ENCODE measurements around the gene WNT11.

DNA sequence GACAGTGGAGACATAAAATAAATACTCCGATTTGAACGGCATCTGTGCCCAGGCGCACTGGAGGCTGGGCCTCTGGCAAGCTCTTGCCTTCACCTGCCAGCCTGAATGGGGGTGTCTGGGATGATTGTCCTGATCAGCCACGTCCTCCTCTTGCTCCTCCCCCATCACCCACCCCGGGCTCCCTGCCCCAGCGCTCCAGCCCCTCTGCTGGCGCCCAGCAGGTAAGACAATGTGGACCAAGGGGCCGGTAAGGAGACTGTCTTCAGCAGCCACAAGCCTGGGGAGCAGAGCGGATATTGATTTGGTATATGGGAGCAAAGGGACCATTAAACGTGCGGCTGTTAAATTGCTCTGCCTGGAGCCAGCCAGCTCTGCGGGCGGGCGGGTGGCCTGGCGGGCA is 24.9 kb downstream of the WNT11 start:
- TF ChIP-seq SNAI2 (CRISPR knock-in tag; IDR thresholded peaks at IDR 0.05) = no peak
- TF ChIP-seq, protein P1, sequence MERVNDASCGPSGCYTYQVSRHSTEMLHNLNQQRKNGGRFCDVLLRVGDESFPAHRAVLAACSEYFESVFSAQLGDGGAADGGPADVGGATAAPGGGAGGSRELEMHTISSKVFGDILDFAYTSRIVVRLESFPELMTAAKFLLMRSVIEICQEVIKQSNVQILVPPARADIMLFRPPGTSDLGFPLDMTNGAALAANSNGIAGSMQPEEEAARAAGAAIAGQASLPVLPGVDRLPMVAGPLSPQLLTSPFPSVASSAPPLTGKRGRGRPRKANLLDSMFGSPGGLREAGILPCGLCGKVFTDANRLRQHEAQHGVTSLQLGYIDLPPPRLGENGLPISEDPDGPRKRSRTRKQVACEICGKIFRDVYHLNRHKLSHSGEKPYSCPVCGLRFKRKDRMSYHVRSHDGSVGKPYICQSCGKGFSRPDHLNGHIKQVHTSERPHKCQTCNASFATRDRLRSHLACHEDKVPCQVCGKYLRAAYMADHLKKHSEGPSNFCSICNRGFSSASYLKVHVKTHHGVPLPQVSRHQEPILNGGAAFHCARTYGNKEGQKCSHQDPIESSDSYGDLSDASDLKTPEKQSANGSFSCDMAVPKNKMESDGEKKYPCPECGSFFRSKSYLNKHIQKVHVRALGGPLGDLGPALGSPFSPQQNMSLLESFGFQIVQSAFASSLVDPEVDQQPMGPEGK (CRISPR knock-in tag; IDR thresholded peaks at IDR 0.05; ENCODE audit: borderline replicate concordance) = no peak
- no peak for TF ChIP-seq ZFP30 (CRISPR knock-in tag; IDR thresholded peaks at IDR 0.05)
- no peak for TF ChIP-seq CSDC2 (CRISPR knock-in tag; IDR thresholded peaks at IDR 0.05)
- no peak for TF ChIP-seq OSR1 (CRISPR knock-in tag; IDR thresholded peaks at IDR 0.05)
- no peak for TF ChIP-seq ZNF565 (CRISPR knock-in tag; conservative IDR thresholded peaks at IDR 0.05; ENCODE audit: low read depth)
- TF ChIP-seq, protein P2, sequence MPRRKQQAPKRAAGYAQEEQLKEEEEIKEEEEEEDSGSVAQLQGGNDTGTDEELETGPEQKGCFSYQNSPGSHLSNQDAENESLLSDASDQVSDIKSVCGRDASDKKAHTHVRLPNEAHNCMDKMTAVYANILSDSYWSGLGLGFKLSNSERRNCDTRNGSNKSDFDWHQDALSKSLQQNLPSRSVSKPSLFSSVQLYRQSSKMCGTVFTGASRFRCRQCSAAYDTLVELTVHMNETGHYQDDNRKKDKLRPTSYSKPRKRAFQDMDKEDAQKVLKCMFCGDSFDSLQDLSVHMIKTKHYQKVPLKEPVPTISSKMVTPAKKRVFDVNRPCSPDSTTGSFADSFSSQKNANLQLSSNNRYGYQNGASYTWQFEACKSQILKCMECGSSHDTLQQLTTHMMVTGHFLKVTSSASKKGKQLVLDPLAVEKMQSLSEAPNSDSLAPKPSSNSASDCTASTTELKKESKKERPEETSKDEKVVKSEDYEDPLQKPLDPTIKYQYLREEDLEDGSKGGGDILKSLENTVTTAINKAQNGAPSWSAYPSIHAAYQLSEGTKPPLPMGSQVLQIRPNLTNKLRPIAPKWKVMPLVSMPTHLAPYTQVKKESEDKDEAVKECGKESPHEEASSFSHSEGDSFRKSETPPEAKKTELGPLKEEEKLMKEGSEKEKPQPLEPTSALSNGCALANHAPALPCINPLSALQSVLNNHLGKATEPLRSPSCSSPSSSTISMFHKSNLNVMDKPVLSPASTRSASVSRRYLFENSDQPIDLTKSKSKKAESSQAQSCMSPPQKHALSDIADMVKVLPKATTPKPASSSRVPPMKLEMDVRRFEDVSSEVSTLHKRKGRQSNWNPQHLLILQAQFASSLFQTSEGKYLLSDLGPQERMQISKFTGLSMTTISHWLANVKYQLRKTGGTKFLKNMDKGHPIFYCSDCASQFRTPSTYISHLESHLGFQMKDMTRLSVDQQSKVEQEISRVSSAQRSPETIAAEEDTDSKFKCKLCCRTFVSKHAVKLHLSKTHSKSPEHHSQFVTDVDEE (CRISPR knock-in tag; IDR thresholded peaks at IDR 0.05) = no peak
- no peak for TF ChIP-seq TCF4 (CRISPR knock-in tag; IDR thresholded peaks at IDR 0.05; ENCODE audit: borderline replicate concordance)
- no peak for TF ChIP-seq ZFP3 (CRISPR knock-in tag; IDR thresholded peaks at IDR 0.05)
- no peak for TF ChIP-seq TOX (CRISPR knock-in tag; IDR thresholded peaks at IDR 0.05; ENCODE audit: borderline replicate concordance)

All from SK-N-SH treated with all-trans-retinoic acid at 6 μM for 48 hours (cell line).